ENCODE results near the gene CEP192. TPM values are rescaled to one million over a fixed set of nuclear protein-coding genes. Genes with fewer than 3 reads are reported as not detected.

Gene CEP192
- polyA plus RNA-seq, 3 donors from 2014 or later: 1.8 to 6.3 (median 5.4) TPM

DNA sequence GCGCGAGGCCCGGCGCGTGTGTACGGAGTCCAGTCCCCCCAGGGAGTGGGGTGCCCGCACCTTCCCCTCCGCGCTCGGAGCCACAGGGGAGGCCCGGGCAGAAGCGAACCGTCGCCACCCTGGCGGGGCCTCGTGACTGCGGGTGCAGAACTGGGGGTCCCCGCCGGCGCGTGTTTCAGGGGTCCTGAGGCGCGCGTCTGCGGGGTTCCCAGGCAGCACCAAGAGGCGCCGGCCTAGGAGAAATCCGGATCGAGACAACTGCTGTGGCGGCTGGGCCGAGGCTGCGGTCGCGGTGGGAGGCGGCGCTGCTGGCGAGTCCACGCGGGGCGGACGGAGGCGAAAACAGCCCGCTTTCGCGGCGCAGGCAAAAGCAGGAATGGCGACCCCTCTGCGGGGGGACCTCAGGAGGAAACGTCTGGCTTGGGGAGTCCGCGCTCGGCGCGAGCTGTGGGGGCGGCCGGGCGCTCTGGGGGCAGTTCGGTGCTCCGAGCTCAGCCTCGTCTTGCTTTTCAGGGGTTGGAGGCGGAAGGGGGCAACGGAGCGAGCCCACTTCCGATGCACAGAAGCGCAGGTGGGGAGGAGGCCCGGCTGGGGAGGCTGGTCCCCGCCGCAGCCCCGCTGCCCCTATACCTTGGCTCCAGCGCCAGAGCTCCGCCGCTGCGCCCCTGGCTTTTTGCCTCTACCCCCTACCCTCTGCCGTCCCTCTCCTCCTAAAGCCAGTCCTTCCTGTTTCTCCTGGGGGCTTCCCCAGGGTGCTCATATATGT is 145.9 kb downstream of the CEP192 start:
- H3K4me3 Mint-ChIP-seq: peak overlapping the region; percentile 98 to 99 (median 99)
- peaks cover 8 to 18% (median 15%) of the 10 kb centered on the region in 3 donors for H3K27me3 Mint-ChIP-seq (ENCODE audit: low read depth in 3 of 3)
- H3K9me3 Mint-ChIP-seq: no peaks in the 10 kb centered on the region
- DNase-seq: peak; percentile 65 to 70 (median 66)
- peak overlapping the region; percentile 95 to 100 (median 98) for H3K27ac Mint-ChIP-seq
- no peaks in the 10 kb centered on the region for H3K36me3 Mint-ChIP-seq
- peaks cover 27 to 31% of the 10 kb centered on the region in 2 donors for H3K4me1 Mint-ChIP-seq

DNA sequence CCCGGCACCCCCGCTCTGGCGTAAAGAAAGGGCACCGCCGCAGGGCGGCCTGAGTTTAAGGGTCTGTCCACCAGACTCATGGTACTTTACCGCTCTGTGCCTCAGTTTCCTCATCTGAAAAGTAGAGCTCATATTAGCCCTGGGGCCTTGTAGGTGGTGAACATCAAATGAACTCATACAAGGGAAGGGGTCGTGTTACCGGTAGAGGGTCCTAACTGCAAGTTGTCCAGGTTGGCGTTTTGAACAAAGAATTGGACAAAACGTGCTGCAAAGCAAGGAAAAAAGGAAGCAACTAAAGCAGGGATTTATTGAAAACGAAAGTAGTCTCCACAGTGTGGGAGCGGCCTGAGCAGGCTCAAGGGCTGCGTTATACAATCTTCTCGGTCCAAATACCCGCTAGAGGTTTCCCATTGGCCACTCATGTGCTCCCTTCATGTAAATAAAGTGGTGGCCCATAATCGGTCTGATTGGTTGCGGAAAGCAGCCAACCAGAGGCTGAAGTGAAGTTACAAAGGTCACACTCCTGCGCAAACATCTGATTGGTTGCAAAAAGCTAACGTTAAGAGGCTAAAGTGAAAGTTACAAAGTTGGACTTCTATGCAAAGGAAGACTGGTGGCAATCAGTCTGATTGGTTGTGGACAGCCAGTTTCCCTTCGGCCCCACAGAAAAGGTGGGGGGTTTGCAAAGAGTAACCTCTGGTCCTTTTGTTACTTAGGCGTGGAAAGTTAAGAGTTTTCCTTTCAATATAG is 146.7 kb downstream of the CEP192 start:
- Mint-ChIP-seq H3K36me3 (no peaks in the 10 kb centered on the region), H3K27ac (peak overlapping the region; percentile 95 to 100 (median 98)), H3K4me1 (peaks cover 27 to 31% of the 10 kb centered on the region in 2 donors), H3K27me3 (ENCODE audit: low read depth in 3 of 3) (peaks cover 8 to 16% (median 15%) of the 10 kb centered on the region in 3 donors), H3K9me3 (no peaks in the 10 kb centered on the region), H3K4me3 (peak overlapping the region; percentile 98 to 99 (median 99))
- DNase-seq: peak; percentile 80 to 87 (median 86)

- Mint-ChIP-seq H3K27ac (peak overlapping the region; percentile 95 to 100 (median 98)), H3K36me3 (peaks cover 2 to 4% (median 3%) of the 10 kb centered on the region in 3 donors), H3K4me1 (peaks cover 27 to 31% of the 10 kb centered on the region in 2 donors), H3K4me3 (peak overlapping the region; percentile 98 to 99 (median 99)), H3K27me3 (ENCODE audit: low read depth in 3 of 3) (peaks cover 8 to 16% (median 15%) of the 10 kb centered on the region in 3 donors), H3K9me3 (peaks cover 0 to 7% (median 6%) of the 10 kb centered on the region in 6 donors)
- DNase-seq: no peak
Measured at GRCh38 chr18:13138420-13139139, 147.4 kb downstream of the CEP192 start.

- H3K9me3 Mint-ChIP-seq: peaks cover 6 to 19% (median 17%) of the 10 kb centered on the region in 6 donors
- no peak for DNase-seq
- no peak overlapping the region for H3K4me3 Mint-ChIP-seq
- H3K36me3 Mint-ChIP-seq: peaks cover 4 to 6% (median 5%) of the 10 kb centered on the region in 3 donors
- H3K27ac Mint-ChIP-seq: no peak overlapping the region
- H3K27me3 Mint-ChIP-seq (ENCODE audit: low read depth in 3 of 3): peaks cover 8 to 16% (median 15%) of the 10 kb centered on the region in 3 donors
- H3K4me1 Mint-ChIP-seq: peaks cover 27 to 31% of the 10 kb centered on the region in 2 donors
Measured at GRCh38 chr18:13139885-13140450, 148.8 kb downstream of the CEP192 start.

DNA sequence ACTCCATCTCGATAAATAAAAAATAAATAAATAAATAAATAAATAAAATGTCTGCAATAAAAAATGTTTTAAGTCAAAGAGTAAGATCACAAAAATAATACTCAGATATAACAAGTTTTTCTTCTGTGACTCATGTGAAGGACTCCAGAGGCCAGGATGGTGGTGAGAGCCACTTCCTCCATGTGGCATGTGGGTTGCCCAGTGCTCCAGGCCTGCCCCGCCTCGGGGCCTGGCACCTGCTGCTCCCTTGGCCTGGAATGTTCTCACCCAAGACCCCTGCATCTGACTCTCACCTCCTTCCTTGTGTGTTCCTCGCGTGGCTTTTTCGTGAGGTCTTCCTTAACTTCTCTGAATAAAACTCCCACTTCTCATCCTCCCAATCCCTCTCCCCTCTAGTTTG is 150.0 kb downstream of the CEP192 start:
- H3K4me1 Mint-ChIP-seq: peaks cover 16 to 19% of the 10 kb centered on the region in 2 donors
- peaks cover 7 to 20% (median 10%) of the 10 kb centered on the region in 3 donors for H3K27me3 Mint-ChIP-seq (ENCODE audit: low read depth in 3 of 3)
- no peak overlapping the region for H3K4me3 Mint-ChIP-seq
- H3K27ac Mint-ChIP-seq: no peak overlapping the region
- H3K9me3 Mint-ChIP-seq: peaks cover 6 to 23% (median 18%) of the 10 kb centered on the region in 6 donors
- DNase-seq: no peak
- peaks cover 4 to 6% (median 5%) of the 10 kb centered on the region in 3 donors for H3K36me3 Mint-ChIP-seq

- no peak overlapping the region for H3K27ac Mint-ChIP-seq
- H3K36me3 Mint-ChIP-seq: peaks cover 4 to 6% (median 5%) of the 10 kb centered on the region in 3 donors
- peaks cover 0 to 7% (median 2%) of the 10 kb centered on the region in 3 donors for H3K27me3 Mint-ChIP-seq (ENCODE audit: low read depth in 3 of 3)
- peaks cover 6 to 23% (median 18%) of the 10 kb centered on the region in 6 donors for H3K9me3 Mint-ChIP-seq
- no peak overlapping the region for H3K4me3 Mint-ChIP-seq
- no peak for DNase-seq
- H3K4me1 Mint-ChIP-seq: no peaks in the 10 kb centered on the region
Measured at GRCh38 chr18:13145636-13146190, 154.6 kb downstream of the CEP192 start.

- H3K27ac Mint-ChIP-seq: no peak overlapping the region
- peaks cover 0 to 7% (median 2%) of the 10 kb centered on the region in 3 donors for H3K27me3 Mint-ChIP-seq (ENCODE audit: low read depth in 3 of 3)
- peaks cover 5 to 8% (median 6%) of the 10 kb centered on the region in 3 donors for H3K36me3 Mint-ChIP-seq
- no peaks in the 10 kb centered on the region for H3K4me1 Mint-ChIP-seq
- no peak overlapping the region for H3K4me3 Mint-ChIP-seq
- no peak for DNase-seq
- peaks cover 6 to 23% (median 18%) of the 10 kb centered on the region in 6 donors for H3K9me3 Mint-ChIP-seq
Measured at GRCh38 chr18:13147130-13147529, 156.0 kb downstream of the CEP192 start.

DNA sequence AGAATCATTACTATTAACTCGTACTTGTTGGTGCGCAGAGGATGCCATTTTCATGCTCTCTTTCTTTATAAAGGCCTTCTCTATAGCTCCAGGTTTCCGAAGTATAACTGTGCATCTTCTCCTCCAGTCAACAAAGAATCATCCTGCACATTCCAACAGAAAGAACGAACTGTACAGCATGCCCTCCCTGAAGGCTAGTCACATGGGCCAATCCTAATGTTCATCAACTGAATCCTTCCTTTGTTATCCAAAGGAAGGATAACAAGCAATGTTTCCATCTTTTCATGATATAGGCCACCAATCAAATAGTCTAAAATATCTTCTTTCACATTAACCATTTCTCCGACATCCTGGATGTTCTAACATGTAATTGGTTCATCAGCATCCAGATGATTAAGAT is 160.5 kb downstream of the CEP192 start:
- Mint-ChIP-seq H3K4me1 (no peaks in the 10 kb centered on the region), H3K27me3 (ENCODE audit: low read depth in 3 of 3) (peaks cover 2 to 14% (median 3%) of the 10 kb centered on the region in 3 donors), H3K27ac (no peak overlapping the region), H3K9me3 (peaks cover 5 to 21% (median 14%) of the 10 kb centered on the region in 6 donors), H3K36me3 (peaks cover 12 to 18% (median 16%) of the 10 kb centered on the region in 3 donors), H3K4me3 (no peak overlapping the region)
- no peak for DNase-seq

- H3K4me1 Mint-ChIP-seq: peaks cover 2 to 7% of the 10 kb centered on the region in 2 donors
- no peak overlapping the region for H3K4me3 Mint-ChIP-seq
- H3K36me3 Mint-ChIP-seq: peaks cover 15 to 25% (median 24%) of the 10 kb centered on the region in 3 donors
- no peak for DNase-seq
- H3K27me3 Mint-ChIP-seq (ENCODE audit: low read depth in 3 of 3): peaks cover 1 to 17% (median 7%) of the 10 kb centered on the region in 3 donors
- no peak overlapping the region for H3K27ac Mint-ChIP-seq
- H3K9me3 Mint-ChIP-seq: peaks cover 8 to 50% (median 36%) of the 10 kb centered on the region in 6 donors
Measured at GRCh38 chr18:13158428-13158827, 167.3 kb downstream of the CEP192 start.

DNA sequence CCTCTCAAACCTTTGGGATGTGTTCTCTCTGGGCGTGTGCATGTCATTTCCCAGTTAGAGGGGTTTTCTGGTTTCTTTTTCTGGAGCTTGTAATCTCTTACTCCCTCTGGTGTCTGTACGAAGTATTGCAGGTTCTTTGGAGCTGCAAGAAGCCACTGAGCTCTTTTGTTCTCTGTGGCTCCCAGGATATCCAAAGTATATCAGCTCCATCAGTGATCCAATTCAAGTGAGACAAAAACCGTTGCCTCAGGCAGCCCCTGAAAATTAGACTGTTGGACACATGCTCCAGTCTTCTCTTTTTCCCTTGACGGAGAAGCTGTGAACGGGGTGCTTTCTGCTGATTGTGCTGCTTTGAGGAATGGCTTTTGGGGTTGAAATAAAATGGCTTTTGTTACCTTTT is 168.4 kb downstream of the CEP192 start:
- Mint-ChIP-seq H3K36me3 (peaks cover 11 to 24% (median 23%) of the 10 kb centered on the region in 3 donors), H3K4me1 (peaks cover 2 to 7% of the 10 kb centered on the region in 2 donors), H3K9me3 (peaks cover 8 to 50% (median 36%) of the 10 kb centered on the region in 6 donors), H3K27ac (no peak overlapping the region), H3K27me3 (ENCODE audit: low read depth in 3 of 3) (peaks cover 1 to 19% (median 7%) of the 10 kb centered on the region in 3 donors), H3K4me3 (no peak overlapping the region)
- DNase-seq: peak; percentile 51 to 59 (median 51)

DNA sequence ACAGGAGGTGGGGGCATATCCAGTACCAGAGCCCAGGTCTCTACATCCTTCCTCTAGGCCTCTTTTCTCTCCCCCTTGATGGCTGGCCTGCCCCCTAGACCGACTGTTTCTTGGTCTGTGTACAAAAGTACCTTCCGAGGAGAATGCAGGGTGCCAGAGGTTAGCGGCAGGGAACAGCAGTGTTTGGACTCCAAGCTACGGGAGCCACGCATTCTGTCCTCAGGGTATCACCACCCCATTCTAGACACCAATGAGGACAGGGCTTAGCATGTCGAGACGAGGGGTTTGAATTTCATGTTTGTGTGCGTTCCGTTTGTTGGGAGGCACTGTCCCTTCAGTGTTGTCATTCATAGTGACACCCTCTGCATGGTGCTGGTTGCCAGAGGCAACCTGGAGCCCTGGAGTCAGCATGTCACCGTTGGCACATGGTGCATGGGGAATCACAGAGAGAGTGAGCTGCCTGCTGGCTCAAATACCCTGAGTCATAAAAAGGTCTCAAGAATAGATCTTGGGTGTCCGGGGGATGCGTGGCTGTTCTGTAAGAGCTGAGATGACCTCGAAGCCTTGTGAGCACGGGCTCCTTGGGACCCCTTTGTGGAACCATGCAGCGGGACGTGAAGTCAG is 170.2 kb downstream of the CEP192 start:
- H3K27ac Mint-ChIP-seq: no peak overlapping the region
- H3K4me3 Mint-ChIP-seq: no peak overlapping the region
- H3K27me3 Mint-ChIP-seq (ENCODE audit: low read depth in 3 of 3): peaks cover 3 to 11% (median 8%) of the 10 kb centered on the region in 3 donors
- H3K36me3 Mint-ChIP-seq: peaks cover 9 to 12% (median 9%) of the 10 kb centered on the region in 3 donors
- peaks cover 3 to 33% (median 23%) of the 10 kb centered on the region in 6 donors for H3K9me3 Mint-ChIP-seq
- DNase-seq: no peak
- H3K4me1 Mint-ChIP-seq: peaks cover 2 to 7% of the 10 kb centered on the region in 2 donors

DNA sequence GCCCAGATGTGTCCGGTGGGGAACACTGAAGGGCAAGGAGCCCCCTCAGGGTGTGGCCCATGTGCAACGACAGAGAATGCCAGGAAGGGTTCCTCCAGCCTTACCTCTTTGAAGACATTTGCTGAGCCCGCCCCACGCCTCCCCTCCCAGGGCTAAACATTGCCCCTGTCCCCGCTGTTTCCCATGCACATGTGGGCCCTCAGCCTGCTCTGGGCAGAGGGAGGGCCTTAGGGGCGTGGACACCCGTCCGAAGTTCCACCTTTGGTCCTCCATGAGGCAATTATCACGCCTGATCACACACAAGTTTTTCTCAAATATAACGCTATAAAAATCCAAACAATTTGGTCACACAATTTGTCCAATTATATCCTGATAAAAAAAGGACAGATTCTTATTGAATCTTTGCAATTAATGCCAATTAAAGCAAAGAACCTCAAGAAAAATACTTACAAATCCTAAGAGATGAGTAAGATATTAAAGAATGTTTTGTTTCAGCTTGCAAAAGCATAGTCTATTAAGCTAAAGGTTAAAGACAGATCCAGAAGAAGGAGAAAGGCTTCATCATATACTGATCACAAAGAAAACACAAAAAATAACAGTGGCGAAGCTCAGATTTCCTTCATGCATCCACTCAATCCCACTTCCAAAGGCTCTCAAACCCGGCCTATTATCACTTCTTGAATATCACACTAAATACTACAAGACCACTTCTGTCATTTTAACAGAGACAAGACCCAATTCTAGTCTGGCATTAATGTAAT is 172.2 kb downstream of the CEP192 start:
- Mint-ChIP-seq H3K27ac (no peak overlapping the region), H3K4me3 (no peak overlapping the region), H3K9me3 (peaks cover 2 to 13% (median 5%) of the 10 kb centered on the region in 6 donors), H3K27me3 (ENCODE audit: low read depth in 3 of 3) (peaks cover 2 to 12% (median 4%) of the 10 kb centered on the region in 3 donors), H3K36me3 (peaks cover 3 to 4% (median 4%) of the 10 kb centered on the region in 3 donors), H3K4me1 (peaks cover 2 to 7% of the 10 kb centered on the region in 2 donors)
- DNase-seq: no peak
